GM19397 (cell line): Measurements from ENCODE around the gene MYLIP.
"Not testable (repeated sequence)": the region's sequence is repeated elsewhere in the genome, so short reads cannot be mapped to it uniquely, and the experiment has no call there.

ENCODE experiments used
- ATAC-seq: cut with Tn5 transposase; IDR thresholded peaks from one replicate; pipeline ENCODE4 v1.9.1; 2021; ENCODE audit warnings: mild to moderate bottlenecking, moderate library complexity; ENCODE audit not compliant: unreplicated experiment

Gene MYLIP

DNA sequence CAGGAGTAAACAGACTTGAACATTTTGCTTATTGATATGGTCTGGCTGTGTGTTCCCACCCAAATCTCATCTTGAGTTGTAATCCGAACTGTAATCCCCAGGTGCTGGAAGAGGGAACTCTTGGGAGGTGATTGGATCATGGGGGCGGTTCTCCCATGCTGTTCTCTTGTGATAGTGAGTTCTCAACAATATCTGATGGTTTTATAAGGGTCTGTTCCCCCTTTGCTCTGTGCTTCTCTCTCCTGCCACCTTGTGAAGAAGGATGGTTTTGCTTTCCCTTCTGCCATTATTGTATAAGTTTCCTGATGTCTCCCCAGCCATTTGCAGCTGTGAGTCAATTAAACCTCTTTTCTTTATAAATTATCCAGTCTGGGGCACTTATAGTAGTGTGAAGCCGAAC lies 40.0 kb downstream of the MYLIP start:
- no peak for ATAC-seq

GRCh38 chr6:16171400-16171799 lies 42.5 kb downstream of the MYLIP start:
- no peak for ATAC-seq

GRCh38 chr6:16173167-16173940 lies 44.5 kb downstream of the MYLIP start:
- ATAC-seq = no peak

DNA sequence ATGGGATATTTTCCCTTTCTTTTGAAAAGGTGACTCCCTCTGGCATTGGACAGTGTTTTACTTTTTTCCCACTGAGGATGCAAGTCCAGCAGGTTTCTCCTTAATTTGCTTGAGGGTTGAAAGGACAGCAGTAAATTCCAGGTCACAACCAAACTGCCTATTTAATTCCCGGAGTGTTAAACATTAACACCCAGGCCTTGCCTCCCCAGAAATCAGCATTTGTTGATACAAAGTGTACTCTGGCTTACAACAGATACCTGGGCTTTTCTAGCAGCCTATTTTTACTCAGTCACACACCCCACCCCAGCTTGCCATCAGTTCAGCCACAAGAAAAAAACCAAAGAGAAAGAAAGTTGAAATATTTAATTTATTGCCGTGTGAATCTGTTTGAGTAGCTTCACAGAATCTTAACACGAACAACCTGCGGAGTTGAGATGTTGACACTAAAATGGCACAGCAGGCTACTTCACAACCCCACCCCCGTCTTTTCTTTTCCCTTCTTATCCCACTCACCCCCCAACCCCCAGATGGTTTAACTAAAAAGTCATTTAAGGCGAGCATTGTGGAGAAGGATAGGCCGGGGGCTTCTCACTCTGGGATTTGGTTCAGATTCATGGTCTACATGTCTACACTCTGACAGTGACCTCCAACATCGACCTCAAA lies 45.7 kb downstream of the MYLIP start:
- ATAC-seq = no peak

- ATAC-seq = not testable (repeated sequence)
Observed at GRCh38 chr6:16176600-16176999, 47.7 kb downstream of the MYLIP start.

- no peak for ATAC-seq
Observed at GRCh38 chr6:16177881-16178280, 49.0 kb downstream of the MYLIP start.

- no peak for ATAC-seq
Observed at GRCh38 chr6:16178351-16178750, 49.5 kb downstream of the MYLIP start.

DNA sequence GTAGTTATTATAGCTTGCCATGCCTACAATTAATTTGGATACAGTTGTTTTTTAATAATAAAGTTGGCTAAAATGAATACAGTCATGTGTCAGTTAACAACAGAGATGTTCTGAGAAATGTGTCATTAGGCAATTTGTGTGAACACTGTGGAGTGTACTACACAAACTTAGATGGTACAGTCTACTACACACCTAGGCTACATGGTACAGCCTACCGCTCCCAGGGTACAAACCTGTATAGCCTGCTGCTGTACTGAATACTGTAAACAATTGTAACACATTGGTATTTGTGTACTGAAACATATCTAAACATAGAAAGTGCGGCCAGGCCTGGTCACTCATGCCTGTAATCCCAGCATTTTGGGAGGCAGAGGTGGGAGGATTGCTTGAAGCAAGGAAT lies 50.2 kb downstream of the MYLIP start:
- ATAC-seq = no peak

- ATAC-seq = no peak
Observed at GRCh38 chr6:16179970-16180431, 51.1 kb downstream of the MYLIP start.

DNA sequence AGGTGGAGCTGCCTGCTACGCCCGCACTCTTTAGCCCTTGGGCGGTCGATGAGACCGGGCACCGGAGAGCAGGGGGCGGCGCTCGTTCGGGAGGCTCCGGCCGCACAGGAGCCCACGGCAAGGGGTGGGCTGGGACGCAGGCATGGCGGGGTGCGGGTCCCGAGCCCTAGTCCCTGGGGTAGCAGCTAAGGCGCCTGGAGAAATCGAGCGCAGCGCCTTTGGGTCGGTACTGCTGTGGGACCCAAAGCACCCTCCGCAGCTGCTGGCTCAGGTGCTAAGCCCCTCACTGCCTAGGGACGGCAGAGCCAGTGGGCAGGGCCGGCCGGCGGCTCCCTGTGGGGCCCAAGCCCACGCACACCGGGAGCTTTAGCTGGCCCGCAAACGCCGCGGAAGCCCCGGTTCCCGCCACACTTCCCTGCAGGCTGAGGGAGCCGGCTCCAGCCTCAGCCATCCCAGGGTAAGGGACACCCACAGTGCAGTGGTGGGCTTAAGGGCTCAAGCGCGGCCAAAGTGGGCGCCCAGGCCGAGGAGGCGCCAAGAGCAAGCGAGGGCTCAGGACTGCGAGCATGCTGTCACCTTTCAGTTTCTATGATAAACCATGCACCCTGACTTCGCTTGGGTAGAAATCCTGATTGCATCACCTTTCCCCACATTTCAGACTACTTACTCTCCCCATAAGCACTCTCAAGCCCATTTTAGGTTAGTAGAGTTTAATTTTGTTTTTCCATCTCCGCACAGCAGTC lies 52.0 kb downstream of the MYLIP start:
- ATAC-seq = no peak

GRCh38 chr6:16181439-16182297 lies 52.8 kb downstream of the MYLIP start:
- ATAC-seq = no peak

DNA sequence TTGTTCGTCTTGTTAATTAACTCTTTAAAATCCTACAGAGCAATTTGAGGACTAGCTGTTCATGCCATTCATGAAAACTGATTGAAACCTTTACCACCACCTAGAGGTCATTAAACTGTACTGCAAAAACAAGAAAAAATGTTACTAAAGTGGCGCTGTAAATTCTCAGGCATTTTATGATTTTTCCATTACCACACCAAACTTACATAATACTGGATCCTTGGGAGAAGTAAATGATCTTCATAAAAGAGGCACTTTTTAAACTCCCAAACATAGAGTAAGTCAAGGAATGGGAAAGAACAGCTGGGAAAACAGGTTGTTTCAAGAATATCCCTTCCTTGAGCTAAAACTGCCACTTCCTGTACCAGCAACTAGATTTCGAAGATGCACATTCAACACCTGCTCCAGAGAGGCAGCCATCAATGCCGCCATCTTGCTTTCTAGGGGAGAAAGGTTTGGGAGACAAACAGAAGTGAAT lies 54.3 kb downstream of the MYLIP start:
- no peak for ATAC-seq

- no peak for ATAC-seq
Observed at GRCh38 chr6:16184129-16184528, 55.2 kb downstream of the MYLIP start.

GRCh38 chr6:16184551-16184950 lies 55.7 kb downstream of the MYLIP start:
- no peak for ATAC-seq

DNA sequence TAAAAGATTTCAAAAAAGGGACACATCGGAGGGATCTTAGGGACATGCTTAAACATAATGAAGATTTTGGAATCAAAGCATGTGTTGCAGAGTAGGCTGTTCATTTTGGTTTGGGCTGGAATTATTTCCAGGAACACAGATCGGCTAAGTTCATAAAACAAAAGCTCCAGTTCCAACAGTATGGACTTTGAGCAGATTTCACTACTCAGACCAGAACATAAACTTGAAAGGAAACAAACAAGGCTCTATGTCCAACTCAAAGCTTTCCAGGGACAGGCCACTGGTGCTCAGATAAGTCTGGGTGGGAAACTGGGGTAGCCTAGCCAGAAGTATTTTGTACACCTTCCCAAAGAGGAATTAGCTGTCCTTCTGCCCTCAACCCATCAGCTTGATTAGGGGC lies 58.3 kb downstream of the MYLIP start:
- no peak for ATAC-seq

GRCh38 chr6:16190214-16190613 lies 61.3 kb downstream of the MYLIP start:
- ATAC-seq = no peak

GRCh38 chr6:16196260-16196983 lies 67.5 kb downstream of the MYLIP start:
- ATAC-seq = no peak

- no peak for ATAC-seq
Observed at GRCh38 chr6:16196984-16197546, 68.2 kb downstream of the MYLIP start.
